Uterus (tissue), 2 donors: Measurements from ENCODE around the gene ADCY7.

Experiments used
- CTCF ChIP-seq, 4 experiments: fragments of 200-600 bp in 2 of 4; fragments of 450-650 bp in 2 of 4; sonication (generic) in 2 of 4; IDR thresholded peaks; one replicate each; pipeline ENCODE4 v1.5.1; 2016 to 2019; ENCODE audit warnings: antibody characterized with exemption in 4 of 4, mild to moderate bottlenecking in 2 of 4, moderate library complexity in 1 of 4
- POLR2A ChIP-seq, 2 donors: fragments of 450-650 bp; IDR thresholded peaks; one replicate each; pipeline ENCODE4 v1.6.1; 2016; ENCODE audit warnings: antibody characterized with exemption in 2 of 2, mild to moderate bottlenecking in 1 of 2, moderate library complexity in 1 of 2

- TF ChIP-seq CTCF (IDR thresholded peaks at IDR 0.05) (no peak), POLR2A (IDR thresholded peaks at IDR 0.05) (no peak)
These were observed 27.9 kb downstream of the ADCY7 start for GRCh38 chr16:50293994-50294855.
